Mononuclear cell (primary cell): Measurements from ENCODE around the gene VEGFC. TPM values are rescaled to one million over a fixed set of nuclear protein-coding genes. Genes with fewer than 3 reads are reported as not detected.

Experiments used
- H3K27me3 ChIP-seq: 2 replicates; pipeline ENCODE4 v1.6.0; 2011; ENCODE audit warnings: low read length, control low read depth; ENCODE audit not compliant: insufficient read depth
- H3K4me1 ChIP-seq: 2 replicates; pipeline ENCODE4 v1.5.1; 2011; ENCODE audit warnings: mild to moderate bottlenecking, low read length, control low read depth; ENCODE audit not compliant: insufficient read depth
- H3K4me3 ChIP-seq: 2 replicates; pipeline ENCODE4 v1.5.1; 2011; ENCODE audit warnings: mild to moderate bottlenecking, low read length, moderate library complexity
- H3K9me3 ChIP-seq: 2 replicates; pipeline ENCODE4 v1.5.1; 2011; ENCODE audit warnings: low read depth, mild to moderate bottlenecking, control low read depth, low read length
- total RNA-seq: library from RNA; depleted of rRNA; stranded (reverse); fragments of >200 nt; gene quantifications from one replicate; pipeline ENCODE4 v1.2.3, GENCODE V29; 2012

Gene VEGFC
- total RNA-seq, 1 donor = 0.42 TPM

- Histone ChIP-seq H3K4me1 (no peaks in the 10 kb centered on the region), H3K27me3 (peaks cover under 1% of the 10 kb centered on the region), H3K9me3 (no peaks in the 10 kb centered on the region), H3K4me3 (no peak overlapping the region)
These were observed 7.9 kb downstream of the VEGFC start for GRCh38 chr4:176784816-176785215.

DNA sequence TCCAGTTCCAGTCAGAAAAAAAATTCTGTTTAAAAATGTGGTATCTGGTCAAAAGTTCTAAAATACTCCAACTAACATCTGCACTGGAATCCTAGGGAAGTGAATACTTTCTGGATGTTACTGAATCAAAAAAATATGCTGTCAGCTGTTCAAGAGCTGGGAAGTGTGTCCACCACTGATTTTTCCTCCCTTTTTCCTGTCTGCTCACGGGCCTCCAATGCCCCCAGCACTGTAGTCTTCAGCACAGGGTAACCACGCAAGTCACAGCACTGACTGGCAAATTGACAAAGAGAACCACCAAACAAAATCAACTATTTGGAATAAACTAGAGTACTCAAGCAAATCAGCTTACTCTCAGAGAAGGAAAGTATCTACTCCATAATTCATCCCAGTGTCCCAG, 9.9 kb downstream of the VEGFC start:
- Histone ChIP-seq H3K4me3 (no peak overlapping the region), H3K9me3 (no peaks in the 10 kb centered on the region), H3K27me3 (no peaks in the 10 kb centered on the region), H3K4me1 (no peaks in the 10 kb centered on the region)

- Histone ChIP-seq H3K27me3 (no peaks in the 10 kb centered on the region), H3K4me3 (no peak overlapping the region), H3K9me3 (no peaks in the 10 kb centered on the region), H3K4me1 (no peaks in the 10 kb centered on the region)
These were observed 10.5 kb downstream of the VEGFC start for GRCh38 chr4:176782191-176782590.

- Histone ChIP-seq H3K4me3 (no peak overlapping the region), H3K27me3 (no peaks in the 10 kb centered on the region), H3K9me3 (no peaks in the 10 kb centered on the region), H3K4me1 (no peaks in the 10 kb centered on the region)
These were observed 11.0 kb downstream of the VEGFC start for GRCh38 chr4:176781739-176782100.

DNA sequence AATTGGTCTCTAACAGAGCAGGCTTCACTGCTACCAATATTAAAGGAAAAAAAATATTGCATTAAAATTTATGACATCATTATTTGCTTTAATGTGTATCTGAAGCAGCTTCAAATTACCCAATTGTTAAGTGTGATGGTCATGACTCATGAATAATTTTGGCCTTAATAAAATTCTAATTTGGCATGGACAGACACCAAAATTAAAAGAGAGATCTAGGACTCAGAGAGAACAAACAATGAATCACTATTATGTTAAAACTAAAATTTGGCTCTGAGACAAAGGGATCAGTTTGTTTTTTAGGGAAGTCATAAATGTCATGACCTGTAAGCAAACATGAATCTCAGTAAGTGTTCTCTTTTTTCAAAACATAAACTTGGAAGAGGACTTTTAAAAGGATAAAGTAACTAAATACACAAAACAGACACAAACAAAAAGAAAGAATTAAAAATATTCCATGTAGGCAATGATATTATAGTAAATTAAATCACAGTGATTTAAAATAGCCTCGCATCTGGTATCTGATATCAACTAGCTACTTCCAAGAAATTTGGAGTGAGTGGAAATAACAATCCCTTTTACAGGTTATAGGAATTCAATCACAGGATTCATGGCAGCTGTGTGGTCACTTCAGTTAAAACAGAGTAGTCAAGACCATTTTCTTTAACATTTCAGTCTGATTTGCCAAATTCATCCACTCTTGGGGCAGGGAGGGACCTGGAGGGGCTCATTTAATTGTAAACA, 11.6 kb downstream of the VEGFC start:
- H3K4me3 ChIP-seq = no peak overlapping the region
- no peaks in the 10 kb centered on the region for H3K27me3 ChIP-seq

DNA sequence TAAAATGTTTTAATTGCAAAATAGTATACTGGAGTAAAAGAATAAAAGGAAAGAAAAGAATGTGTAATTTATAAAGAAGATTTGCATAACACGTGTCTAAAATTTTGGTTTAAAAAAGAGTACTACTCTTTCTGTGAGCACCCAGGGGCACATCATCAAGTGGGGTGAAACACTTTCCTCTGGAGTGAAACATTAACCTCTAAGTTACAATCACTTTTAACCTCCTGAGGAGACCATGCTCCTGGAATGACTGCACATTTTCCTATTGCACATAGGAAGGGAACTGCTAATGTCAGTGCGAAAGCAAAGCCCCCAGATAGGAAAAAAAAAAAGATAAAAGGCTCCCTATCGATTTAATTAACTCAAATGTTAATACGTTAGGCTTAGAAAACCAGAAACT, 13.3 kb downstream of the VEGFC start:
- H3K27me3 ChIP-seq = no peaks in the 10 kb centered on the region
- H3K9me3 ChIP-seq = no peaks in the 10 kb centered on the region
- H3K4me1 ChIP-seq = no peaks in the 10 kb centered on the region

More for the DNA sequence above, 11.6 kb downstream of the VEGFC start:
- no peaks in the 10 kb centered on the region for H3K9me3 ChIP-seq
- no peaks in the 10 kb centered on the region for H3K4me1 ChIP-seq

GRCh38 chr4:176778491-176778890, 14.2 kb downstream of the VEGFC start:
- Histone ChIP-seq H3K4me3 (no peak overlapping the region), H3K9me3 (no peaks in the 10 kb centered on the region), H3K4me1 (no peaks in the 10 kb centered on the region), H3K27me3 (no peaks in the 10 kb centered on the region)

More for the DNA sequence above, 13.3 kb downstream of the VEGFC start:
- no peak overlapping the region for H3K4me3 ChIP-seq

DNA sequence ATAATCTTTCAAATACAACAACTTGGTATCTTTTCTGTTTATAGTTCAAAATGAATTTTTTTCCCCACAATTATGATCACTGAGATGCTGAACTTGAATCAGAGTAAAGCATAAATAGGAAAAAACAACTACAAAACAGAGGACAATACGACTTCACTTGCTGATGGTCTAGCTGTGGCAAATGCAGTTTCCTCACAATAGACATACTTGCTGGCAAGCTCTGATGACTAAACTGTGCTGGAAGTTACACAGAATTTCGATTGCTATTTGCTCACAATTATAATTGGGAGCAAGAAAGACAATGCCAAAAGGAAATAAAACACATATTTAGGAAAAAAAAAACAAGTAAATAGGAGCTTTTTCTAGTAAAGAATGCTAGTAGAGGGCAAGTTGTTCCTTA, 14.7 kb downstream of the VEGFC start:
- no peaks in the 10 kb centered on the region for H3K9me3 ChIP-seq
- H3K27me3 ChIP-seq = no peaks in the 10 kb centered on the region
- H3K4me1 ChIP-seq = no peaks in the 10 kb centered on the region
- no peak overlapping the region for H3K4me3 ChIP-seq

DNA sequence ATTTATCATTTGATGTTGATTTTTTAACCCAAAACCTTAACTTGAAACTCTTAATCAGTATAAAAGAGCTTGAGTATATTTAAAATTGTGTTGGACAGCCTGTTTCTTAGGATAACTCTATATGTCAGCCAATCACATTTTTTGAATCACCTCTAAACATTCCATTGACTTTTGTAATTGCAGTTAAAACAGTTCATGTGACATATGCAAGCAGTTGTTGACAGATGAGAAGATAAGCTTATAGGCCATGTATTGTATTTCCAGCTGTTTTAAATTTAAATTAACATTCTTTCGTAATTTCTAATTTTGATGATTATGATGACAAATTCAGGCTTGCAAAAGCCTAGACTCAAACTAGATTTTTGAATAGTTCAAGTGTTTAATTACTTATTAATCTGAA, 17.4 kb downstream of the VEGFC start:
- Histone ChIP-seq H3K27me3 (no peaks in the 10 kb centered on the region), H3K4me1 (no peaks in the 10 kb centered on the region), H3K9me3 (no peaks in the 10 kb centered on the region), H3K4me3 (no peak overlapping the region)

GRCh38 chr4:176774852-176775251, 17.9 kb downstream of the VEGFC start:
- Histone ChIP-seq H3K4me1 (no peaks in the 10 kb centered on the region), H3K9me3 (no peaks in the 10 kb centered on the region), H3K4me3 (no peak overlapping the region), H3K27me3 (no peaks in the 10 kb centered on the region)

- no peaks in the 10 kb centered on the region for H3K4me1 ChIP-seq
- H3K9me3 ChIP-seq = no peaks in the 10 kb centered on the region
- H3K4me3 ChIP-seq = no peak overlapping the region
- no peaks in the 10 kb centered on the region for H3K27me3 ChIP-seq
These were observed 23.2 kb downstream of the VEGFC start for GRCh38 chr4:176769514-176769913.

DNA sequence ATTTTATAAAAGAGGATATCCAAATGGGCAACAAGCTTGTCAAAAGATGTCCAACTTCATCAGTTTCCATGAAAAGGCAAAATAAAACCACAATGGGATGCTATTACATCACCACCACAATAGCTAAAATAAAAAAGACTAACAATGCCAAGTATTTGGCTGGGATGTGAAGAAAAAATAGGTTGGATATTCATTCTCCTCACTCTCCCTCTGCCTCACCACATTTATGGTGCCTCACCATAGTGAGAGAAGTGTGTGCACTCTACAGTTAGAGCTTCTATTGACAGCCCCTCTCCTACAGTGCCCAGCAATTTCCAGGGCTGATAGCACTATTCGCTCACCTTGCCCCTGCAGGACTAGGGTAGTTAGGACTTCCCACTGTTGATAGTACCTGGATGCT, 25.5 kb downstream of the VEGFC start:
- H3K4me3 ChIP-seq = no peak overlapping the region
- H3K9me3 ChIP-seq = no peaks in the 10 kb centered on the region
- no peaks in the 10 kb centered on the region for H3K4me1 ChIP-seq
- H3K27me3 ChIP-seq = no peaks in the 10 kb centered on the region

GRCh38 chr4:176762661-176763308, 29.9 kb downstream of the VEGFC start:
- H3K4me1 ChIP-seq = no peaks in the 10 kb centered on the region
- no peak overlapping the region for H3K4me3 ChIP-seq
- H3K27me3 ChIP-seq = no peaks in the 10 kb centered on the region

DNA sequence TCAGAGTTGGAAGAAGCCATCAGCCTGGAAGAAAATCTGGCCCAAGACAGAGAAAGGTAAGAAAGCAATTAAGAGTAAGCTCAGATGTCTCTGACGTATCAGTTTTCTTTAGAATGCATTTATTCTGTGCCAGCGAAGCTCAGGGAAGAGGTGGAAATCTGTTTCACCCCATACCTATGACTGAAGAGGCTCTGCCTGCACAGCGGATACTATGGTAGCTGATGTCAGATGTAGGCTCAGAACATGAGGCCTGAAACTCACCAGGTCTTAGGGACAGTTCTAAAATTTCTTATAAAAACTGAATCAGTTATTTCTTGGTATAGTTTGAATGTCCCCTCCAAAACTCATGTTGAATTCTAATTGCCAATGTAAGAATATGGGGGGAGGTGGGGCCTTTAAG, 30.9 kb downstream of the VEGFC start:
- H3K27me3 ChIP-seq = no peaks in the 10 kb centered on the region
- no peaks in the 10 kb centered on the region for H3K9me3 ChIP-seq
- H3K4me3 ChIP-seq = no peak overlapping the region
- no peaks in the 10 kb centered on the region for H3K4me1 ChIP-seq

More at GRCh38 chr4:176762661-176763308, 29.9 kb downstream of the VEGFC start:
- no peaks in the 10 kb centered on the region for H3K9me3 ChIP-seq

- Histone ChIP-seq H3K4me1 (no peaks in the 10 kb centered on the region), H3K9me3 (no peaks in the 10 kb centered on the region), H3K27me3 (no peaks in the 10 kb centered on the region), H3K4me3 (no peak overlapping the region)
These were observed 32.3 kb downstream of the VEGFC start for GRCh38 chr4:176760471-176760870.

- Histone ChIP-seq H3K4me1 (no peaks in the 10 kb centered on the region), H3K9me3 (no peaks in the 10 kb centered on the region), H3K27me3 (no peaks in the 10 kb centered on the region), H3K4me3 (no peak overlapping the region)
These were observed 34.0 kb downstream of the VEGFC start for GRCh38 chr4:176758731-176759130.
